GM12878 (cell line): Measurements from ENCODE around the gene EXOC3L4. TPM values are rescaled to one million over a fixed set of nuclear protein-coding genes. Genes with fewer than 3 reads are reported as not detected.

Source experiments
- PKNOX1 ChIP-seq: fragments of 450-650 bp; IDR thresholded peaks from 2 replicates; pipeline ENCODE4 v1.6.1; 2016; ENCODE audit warnings: mild to moderate bottlenecking
- RBBP5 ChIP-seq: fragments of 200-600 bp; sonication (generic); conservative IDR thresholded peaks from 2 replicates; pipeline ENCODE4 v1.6.1; 2016
- ZBTB33 ChIP-seq: fragments of 450-650 bp; IDR thresholded peaks from 2 replicates; pipeline ENCODE4 v1.6.1; 2017; ENCODE audit warnings: mild to moderate bottlenecking
- ZBTB4 ChIP-seq: fragments of 450-650 bp; formaldehyde crosslinking; IDR thresholded peaks from 2 replicates; pipeline ENCODE4 v1.4.0; 2022; ENCODE audit warnings: mild to moderate bottlenecking, moderate library complexity
- polyA plus RNA-seq, 11 experiments: library from polyadenylated mRNA; depleted of rRNA in 4 of 11; unstranded in 6 of 11; stranded (reverse) in 5 of 11; fragments of >200 nt; fragmentation: Nextera tagmentation in 4 of 11; fragmentation: Illumina TruSeq in 1 of 11; extraction: Ambion mirVana in 4 of 11; extraction: Trizol in 1 of 11; gene quantifications; 1 replicate in 1 of 11; 2 replicates in 10 of 11; pipeline versions ENCODE4 v1.2.1 to v1.2.3, GENCODE V29; 2011 to 2016; ENCODE audit warnings: inconsistent platforms in 2 of 11, missing spikeins in 2 of 11, low read depth in 1 of 11
- total RNA-seq, 4 experiments: library from RNA; depleted of rRNA in 3 of 4; stranded (reverse); fragments of >200 nt in 3 of 4; fragmentation: Illumina TruSeq in 1 of 4; extraction: Trizol in 1 of 4; gene quantifications; 2 replicates each; pipeline versions ENCODE4 v1.2.1 to v1.2.3, GENCODE V29; 2013 to 2021

Gene EXOC3L4
- total and polyA plus RNA-seq, 10 of the 15 experiments (the other 5 are each of a cell fraction or from before 2014, with no cell fraction given) = not detected

- no peak for TF ChIP-seq ZBTB33
- TF ChIP-seq RBBP5 = no peak
- no peak for TF ChIP-seq ZBTB4
- no peak for TF ChIP-seq PKNOX1
These were observed 34.9 kb downstream of the EXOC3L4 start (continued) for GRCh38 chr14:103129301-103130016.
